HepG2 (cell line): ENCODE data around the gene FUZ. TPM values are rescaled to one million over a fixed set of nuclear protein-coding genes. Genes with fewer than 3 reads are reported as not detected.

Experiments used
- ATAC-seq: fragments of 200-7000 bp; cut with Tn5 transposase; 3 replicates; pipeline ENCODE4 v1.9.1; 2020; ENCODE audit warnings: mild to moderate bottlenecking, moderate library complexity
- BruUV-seq: library from RNA; stranded (reverse); fragments of 400-500 nt; replicated peaks from 2 replicates; lab custom pipeline; 2021; lab: Mats Ljungman, UMichigan
- CTCF ChIA-PET: fragments of 300-600 bp; formaldehyde crosslinking; extraction: SDS; loops from one replicate; lab custom pipeline; 2021; ENCODE audit warnings: low total read pairs, inconsistent platforms, low intra/inter-chr PET ratio; lab: Yijun Ruan, JAX
- POLR2A ChIA-PET: fragments of 350-600 bp; sonication (Branson Sonifier 250); formaldehyde crosslinking; loops from one replicate; lab custom pipeline; 2020; ENCODE audit warnings: antibody characterized with exemption, inconsistent platforms; lab: Yijun Ruan, JAX
- DNase-seq: peaks from one replicate; pipeline ENCODE4 v3.0.0-alpha.2; 2015; ENCODE audit warnings: low spot score
- FAIRE-seq: peaks from 3 replicates; lab custom pipeline; 2011; peaks lifted over from hg19 to GRCh38; lab: Jason Lieb, UNC
- H2AFZ ChIP-seq: one replicate; pipeline ENCODE4 v1.6.1; 2011; ENCODE audit warnings: low read length, inconsistent platforms
- H3K27ac ChIP-seq: fragments of 300-600 bp; 3 replicates; pipeline ENCODE4 v1.8.0; 2011; ENCODE audit warnings: mixed run types, mild to moderate bottlenecking, mixed read lengths, low read length, inconsistent platforms; ENCODE audit not compliant: insufficient read depth; ENCODE audit errors: extremely low read length
- H3K27me3 ChIP-seq, 2 experiments: fragments of 200-600 bp in 1 of 2; 2 replicates in 1 of 2; 3 replicates in 1 of 2; pipeline versions ENCODE4 v1.6.0 to v1.8.0; 2011; ENCODE audit warnings: low read length in 2 of 2, mild to moderate bottlenecking in 2 of 2, moderate library complexity in 2 of 2, inconsistent platforms in 1 of 2; ENCODE audit not compliant: insufficient read depth in 2 of 2, control insufficient read depth in 1 of 2
- H3K36me3 ChIP-seq, 2 experiments: fragments of 200-600 bp in 1 of 2; replicated peaks in 1 of 2; 2 replicates in 1 of 2; 3 replicates in 1 of 2; pipeline versions ENCODE4 v1.5.1 to v1.8.0; 2011; ENCODE audit warnings: low read length in 2 of 2, inconsistent platforms in 1 of 2; ENCODE audit not compliant: insufficient read depth in 2 of 2, control insufficient read depth in 1 of 2
- H3K4me1 ChIP-seq: 2 replicates; pipeline ENCODE4 v1.5.1; 2012; ENCODE audit warnings: low read length, inconsistent platforms; ENCODE audit not compliant: insufficient read depth
- H3K4me2 ChIP-seq: 2 replicates; pipeline ENCODE4 v1.6.0; 2011; ENCODE audit warnings: low read depth, low read length, inconsistent platforms
- H3K4me3 ChIP-seq, 3 experiments: fragments of 200-600 bp in 1 of 3; sonication (generic), shearing (Covaris generic) in 1 of 3; replicated peaks in 1 of 3; 2 replicates each; pipeline ENCODE4 v1.5.1; 2011 to 2016; ENCODE audit warnings: low read length in 3 of 3, inconsistent platforms in 2 of 3, low read depth in 2 of 3, mild to moderate bottlenecking in 2 of 3, control low read depth in 1 of 3, mixed read lengths in 1 of 3; ENCODE audit not compliant: insufficient read depth in 1 of 3
- H3K79me2 ChIP-seq: one replicate; pipeline ENCODE4 v1.6.1; 2011; ENCODE audit warnings: low read length, inconsistent platforms; ENCODE audit not compliant: insufficient read depth
- H3K9ac ChIP-seq: 2 replicates; pipeline ENCODE4 v1.6.0; 2011; ENCODE audit warnings: mild to moderate bottlenecking, low read depth, low read length, inconsistent platforms; ENCODE audit not compliant: insufficient read depth
- H3K9me3 ChIP-seq: 2 replicates; pipeline ENCODE4 v1.5.1; 2012; ENCODE audit warnings: mild to moderate bottlenecking, low read length
- H4K20me1 ChIP-seq: 2 replicates; pipeline ENCODE4 v1.6.0; 2011; ENCODE audit warnings: inconsistent platforms, mild to moderate bottlenecking, low read length, moderate library complexity; ENCODE audit not compliant: insufficient read depth
- ESRRA ChIP-seq: sonication (generic); formaldehyde crosslinking; IDR thresholded peaks from 2 replicates; pipeline ENCODE4 v1.5.1; 2020; ENCODE audit warnings: mild to moderate bottlenecking, low read depth, missing genetic modification reagents
- RERE ChIP-seq: IDR thresholded peaks from 2 replicates; pipeline ENCODE4 v1.6.1; 2016; ENCODE audit warnings: low read depth, missing genetic modification reagents, missing compliant biosample characterization
- SRSF9 ChIP-seq: fragments of 200-400 bp; formaldehyde crosslinking; IDR thresholded peaks from 2 replicates; pipeline ENCODE4 v1.6.1; 2018; ENCODE audit warnings: borderline replicate concordance, mild to moderate bottlenecking, low read depth, low read length; ENCODE audit not compliant: insufficient read depth, poor library complexity, severe bottlenecking
- ZNF329 ChIP-seq: sonication (generic); formaldehyde crosslinking; IDR thresholded peaks from 2 replicates; pipeline ENCODE4 v1.9.0; 2021; ENCODE audit warnings: low read depth, mild to moderate bottlenecking, missing genetic modification reagents
- ZNF766 ChIP-seq: sonication (generic); formaldehyde crosslinking; IDR thresholded peaks from 2 replicates; pipeline ENCODE4 v1.5.0; 2020; ENCODE audit warnings: missing genetic modification reagents, borderline replicate concordance
- ZSCAN21 ChIP-seq: sonication (generic); formaldehyde crosslinking; IDR thresholded peaks from 2 replicates; pipeline ENCODE4 v1.8.0; 2022; ENCODE audit warnings: mild to moderate bottlenecking, missing genetic modification reagents, moderate library complexity, borderline replicate concordance
- WGBS: methylation state at CpG from one replicate; pipeline ENCODE4 v1.1.6; 2017; ENCODE audit warnings: low lambda C conversion rate; 5-methylcytosine and 5-hydroxymethylcytosine counted together
- in situ Hi-C: cut with HindIII; loops from 2 replicates; pipeline ENCODE4 v1.10.0; 2017; ENCODE audit warnings: low pct_unique_long_range_greater_than_20kb; ENCODE audit not compliant: extremely low pct_ligation_motif_present
- intact Hi-C: fragments of 100-400 bp; cut with micrococcal nuclease; formaldehyde crosslinking; loops from one replicate; pipeline ENCODE4 v1.10.0; 2022; ENCODE audit not compliant: unreplicated experiment
- polyA plus RNA-seq, 8 experiments: library from polyadenylated mRNA; depleted of rRNA in 3 of 8; stranded (reverse) in 7 of 8; unstranded in 1 of 8; fragments of >200 nt; fragmentation: Illumina TruSeq in 4 of 8; extraction: Trizol in 4 of 8; gene quantifications; 2 replicates each; pipeline versions ENCODE4 v1.2.1 to v1.2.3, GENCODE V29; 2011 to 2016; ENCODE audit warnings: low read depth in 4 of 8, missing spikeins in 1 of 8, mixed read lengths in 1 of 8; ENCODE audit not compliant: insufficient read depth in 1 of 8
- total RNA-seq, 5 experiments: library from RNA; depleted of rRNA; stranded (reverse); fragments of >200 nt; fragmentation: Illumina TruSeq; extraction: Trizol; gene quantifications; 2 replicates each; pipeline ENCODE4 v1.2.3, GENCODE V29; 2016; ENCODE audit warnings: low read depth in 1 of 5
- TF ChIP-seq, protein P1 (sequence below): sonication (generic); formaldehyde crosslinking; IDR thresholded peaks from 2 replicates; pipeline ENCODE4 v1.5.1; 2020; ENCODE audit warnings: mild to moderate bottlenecking, missing genetic modification reagents
- TF ChIP-seq, protein P2 (sequence below): sonication (generic); formaldehyde crosslinking; IDR thresholded peaks from 2 replicates; pipeline ENCODE4 v1.8.1; 2022; ENCODE audit warnings: mild to moderate bottlenecking, missing genetic modification reagents
- TF ChIP-seq, protein P3 (sequence below): sonication (generic); formaldehyde crosslinking; conservative IDR thresholded peaks from 2 replicates; pipeline ENCODE4 v1.4.0; 2020; ENCODE audit warnings: missing genetic modification reagents

Gene FUZ
- total and polyA plus RNA-seq, 2 of the 13 experiments (the other 11 are each of a cell fraction or from before 2014, with no cell fraction given), result 0.08 TPM; not detected in 1

DNA sequence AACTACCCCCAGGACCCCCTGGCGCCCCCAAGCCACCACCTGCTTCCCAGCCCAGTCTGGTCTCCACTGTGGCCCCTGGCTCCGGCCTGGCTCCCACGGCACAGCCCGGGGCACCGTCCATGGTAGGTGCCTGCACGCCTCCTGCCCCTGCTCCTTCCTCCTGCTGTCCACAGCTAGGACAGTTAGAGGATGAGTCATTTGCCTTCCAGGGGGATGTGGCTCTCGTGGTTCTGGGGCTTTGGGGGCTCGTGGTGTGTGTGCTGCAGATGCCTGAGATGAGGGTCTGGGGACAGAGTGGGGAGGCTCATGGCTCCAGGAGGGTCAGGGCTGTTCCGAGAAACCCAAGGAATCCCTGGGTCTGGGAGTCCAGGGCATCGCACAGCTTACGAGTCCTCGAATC, 17.7 kb upstream of the FUZ start (continued):
- TF ChIP-seq RERE (no peak), ESRRA (CRISPR knock-in tag) (no peak)
- TF ChIP-seq, protein P1, sequence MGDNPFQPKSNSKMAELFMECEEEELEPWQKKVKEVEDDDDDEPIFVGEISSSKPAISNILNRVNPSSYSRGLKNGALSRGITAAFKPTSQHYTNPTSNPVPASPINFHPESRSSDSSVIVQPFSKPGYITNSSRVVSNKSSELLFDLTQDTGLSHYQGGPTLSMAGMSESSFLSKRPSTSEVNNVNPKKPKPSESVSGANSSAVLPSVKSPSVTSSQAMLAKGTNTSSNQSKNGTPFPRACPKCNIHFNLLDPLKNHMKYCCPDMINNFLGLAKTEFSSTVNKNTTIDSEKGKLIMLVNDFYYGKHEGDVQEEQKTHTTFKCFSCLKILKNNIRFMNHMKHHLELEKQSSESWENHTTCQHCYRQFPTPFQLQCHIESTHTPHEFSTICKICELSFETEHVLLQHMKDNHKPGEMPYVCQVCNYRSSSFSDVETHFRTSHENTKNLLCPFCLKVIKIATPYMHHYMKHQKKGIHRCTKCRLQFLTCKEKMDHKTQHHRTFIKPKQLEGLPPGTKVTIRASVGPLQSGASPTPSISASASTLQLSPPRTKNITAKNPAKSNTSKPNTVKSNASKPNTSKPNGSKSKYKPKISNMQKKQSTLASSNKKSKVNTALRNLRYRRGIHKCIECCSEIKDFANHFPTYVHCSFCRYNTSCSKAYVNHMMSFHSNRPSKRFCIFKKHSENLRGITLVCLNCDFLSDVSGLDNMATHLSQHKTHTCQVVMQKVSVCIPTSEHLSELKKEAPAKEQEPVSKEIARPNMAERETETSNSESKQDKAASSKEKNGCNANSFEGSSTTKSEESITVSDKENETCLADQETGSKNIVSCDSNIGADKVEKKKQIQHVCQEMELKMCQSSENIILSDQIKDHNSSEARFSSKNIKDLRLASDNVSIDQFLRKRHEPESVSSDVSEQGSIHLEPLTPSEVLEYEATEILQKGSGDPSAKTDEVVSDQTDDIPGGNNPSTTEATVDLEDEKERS, result no peak

- no peak for DNase-seq
- Histone ChIP-seq H3K27ac (no peak overlapping the region), H3K36me3 (peaks cover 21 to 50% of the 10 kb centered on the region in 2 experiments), H2AFZ (no peak overlapping the region), H4K20me1 (no peaks in the 10 kb centered on the region), H3K9ac (no peak overlapping the region), H3K4me2 (no peak overlapping the region), H3K27me3 (no peaks in the 10 kb centered on the region), H3K79me2 (no peaks in the 10 kb centered on the region), H3K4me1 (no peaks in the 10 kb centered on the region), H3K4me3 (no peak overlapping the region), H3K9me3 (no peaks in the 10 kb centered on the region)
- no peak for FAIRE-seq
- no TSS peak for BruUV-seq
- ATAC-seq, result no peak
- intact Hi-C loops, result no loop called here
- 95% methylated on average over 11 of the region's 18 CpGs for WGBS
- CTCF ChIA-PET, result no interaction called here
- POLR2A ChIA-PET, result no interaction called here
- in situ Hi-C loops, result no loop called here
- TF ChIP-seq SRSF9 (no peak), ZSCAN21 (no peak), ZNF329 (CRISPR knock-in tag) (no peak), ZNF766 (CRISPR knock-in tag) (no peak)
- TF ChIP-seq, protein P2, sequence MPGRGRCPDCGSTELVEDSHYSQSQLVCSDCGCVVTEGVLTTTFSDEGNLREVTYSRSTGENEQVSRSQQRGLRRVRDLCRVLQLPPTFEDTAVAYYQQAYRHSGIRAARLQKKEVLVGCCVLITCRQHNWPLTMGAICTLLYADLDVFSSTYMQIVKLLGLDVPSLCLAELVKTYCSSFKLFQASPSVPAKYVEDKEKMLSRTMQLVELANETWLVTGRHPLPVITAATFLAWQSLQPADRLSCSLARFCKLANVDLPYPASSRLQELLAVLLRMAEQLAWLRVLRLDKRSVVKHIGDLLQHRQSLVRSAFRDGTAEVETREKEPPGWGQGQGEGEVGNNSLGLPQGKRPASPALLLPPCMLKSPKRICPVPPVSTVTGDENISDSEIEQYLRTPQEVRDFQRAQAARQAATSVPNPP (CRISPR knock-in tag), result no peak
- TF ChIP-seq, protein P3, sequence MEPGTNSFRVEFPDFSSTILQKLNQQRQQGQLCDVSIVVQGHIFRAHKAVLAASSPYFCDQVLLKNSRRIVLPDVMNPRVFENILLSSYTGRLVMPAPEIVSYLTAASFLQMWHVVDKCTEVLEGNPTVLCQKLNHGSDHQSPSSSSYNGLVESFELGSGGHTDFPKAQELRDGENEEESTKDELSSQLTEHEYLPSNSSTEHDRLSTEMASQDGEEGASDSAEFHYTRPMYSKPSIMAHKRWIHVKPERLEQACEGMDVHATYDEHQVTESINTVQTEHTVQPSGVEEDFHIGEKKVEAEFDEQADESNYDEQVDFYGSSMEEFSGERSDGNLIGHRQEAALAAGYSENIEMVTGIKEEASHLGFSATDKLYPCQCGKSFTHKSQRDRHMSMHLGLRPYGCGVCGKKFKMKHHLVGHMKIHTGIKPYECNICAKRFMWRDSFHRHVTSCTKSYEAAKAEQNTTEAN (CRISPR knock-in tag), result no peak
These were observed 16.6 kb upstream of the FUZ start for GRCh38 chr19:49829721-49830120.
